Loucy (cell line): ENCODE results near the gene HEBP2.

Experiments used
- H2AFZ ChIP-seq: fragments of 200-600 bp; sonication (generic); 2 replicates; pipeline ENCODE4 v1.6.0; 2016; ENCODE audit warnings: antibody characterized with exemption, mild to moderate bottlenecking, low read length, moderate library complexity
- H3F3A ChIP-seq: fragments of 200-600 bp; 2 replicates; pipeline ENCODE4 v1.6.0; 2016; ENCODE audit warnings: antibody characterized with exemption, low read depth, mild to moderate bottlenecking
- H3K27me3 ChIP-seq: fragments of 200-600 bp; sonication (generic); 2 replicates; pipeline ENCODE4 v1.6.1; 2014; ENCODE audit warnings: low read length, mild to moderate bottlenecking; ENCODE audit not compliant: insufficient read depth, poor library complexity, severe bottlenecking
- H3K36me3 ChIP-seq: fragments of 200-600 bp; sonication (generic); 2 replicates; pipeline ENCODE4 v1.6.1; 2016; ENCODE audit warnings: low read length; ENCODE audit not compliant: insufficient read depth
- H3K4me1 ChIP-seq: fragments of 200-600 bp; sonication (generic); 2 replicates; pipeline ENCODE4 v1.5.1; 2014; ENCODE audit warnings: low read length, mild to moderate bottlenecking; ENCODE audit not compliant: insufficient read depth, poor library complexity, severe bottlenecking
- H3K4me2 ChIP-seq: fragments of 200-600 bp; sonication (generic); 2 replicates; pipeline ENCODE4 v1.6.0; 2014; ENCODE audit warnings: antibody characterized with exemption, low read length, low read depth, mild to moderate bottlenecking; ENCODE audit not compliant: poor library complexity, severe bottlenecking
- H3K4me3 ChIP-seq: fragments of 200-600 bp; sonication (generic); 2 replicates; pipeline ENCODE4 v1.5.1; 2014; ENCODE audit warnings: low read length, mild to moderate bottlenecking, mixed read lengths; ENCODE audit not compliant: poor library complexity, severe bottlenecking
- H3K79me2 ChIP-seq: fragments of 200-600 bp; sonication (generic); 2 replicates; pipeline ENCODE4 v1.6.1; 2014; ENCODE audit warnings: low read length; ENCODE audit not compliant: insufficient read depth
- H3K9ac ChIP-seq: fragments of 200-600 bp; sonication (generic); 2 replicates; pipeline ENCODE4 v1.6.0; 2014; ENCODE audit warnings: mild to moderate bottlenecking, low read depth, low read length, moderate library complexity; ENCODE audit not compliant: poor library complexity, severe bottlenecking
- H3K9me2 ChIP-seq: fragments of 200-600 bp; sonication (generic); replicated peaks from 2 replicates; pipeline ENCODE4 v1.6.1; 2016; ENCODE audit warnings: low read depth, low read length, mixed read lengths
- H3K9me3 ChIP-seq: fragments of 200-600 bp; sonication (generic); 2 replicates; pipeline ENCODE4 v1.6.1; 2014; ENCODE audit warnings: mild to moderate bottlenecking, antibody characterized with exemption, low read length, low read depth; ENCODE audit not compliant: insufficient read depth
- H4K20me1 ChIP-seq: fragments of 200-600 bp; sonication (generic); 2 replicates; pipeline ENCODE4 v1.6.0; 2014; ENCODE audit warnings: antibody characterized with exemption, low read length, mild to moderate bottlenecking; ENCODE audit not compliant: insufficient read depth, poor library complexity, severe bottlenecking
- EZH2phosphoT487 ChIP-seq: fragments of 200-600 bp; IDR thresholded peaks from 2 replicates; pipeline ENCODE4 v1.6.1; 2018; ENCODE audit warnings: antibody characterized with exemption, mild to moderate bottlenecking, moderate library complexity, borderline replicate concordance
- TF ChIP-seq, protein P1 (sequence below): fragments of 200-600 bp; sonication (generic); conservative IDR thresholded peaks from 2 replicates; pipeline ENCODE4 v1.5.1; 2014; ENCODE audit warnings: mild to moderate bottlenecking, antibody characterized with exemption, low read length

HEBP2 gene

DNA sequence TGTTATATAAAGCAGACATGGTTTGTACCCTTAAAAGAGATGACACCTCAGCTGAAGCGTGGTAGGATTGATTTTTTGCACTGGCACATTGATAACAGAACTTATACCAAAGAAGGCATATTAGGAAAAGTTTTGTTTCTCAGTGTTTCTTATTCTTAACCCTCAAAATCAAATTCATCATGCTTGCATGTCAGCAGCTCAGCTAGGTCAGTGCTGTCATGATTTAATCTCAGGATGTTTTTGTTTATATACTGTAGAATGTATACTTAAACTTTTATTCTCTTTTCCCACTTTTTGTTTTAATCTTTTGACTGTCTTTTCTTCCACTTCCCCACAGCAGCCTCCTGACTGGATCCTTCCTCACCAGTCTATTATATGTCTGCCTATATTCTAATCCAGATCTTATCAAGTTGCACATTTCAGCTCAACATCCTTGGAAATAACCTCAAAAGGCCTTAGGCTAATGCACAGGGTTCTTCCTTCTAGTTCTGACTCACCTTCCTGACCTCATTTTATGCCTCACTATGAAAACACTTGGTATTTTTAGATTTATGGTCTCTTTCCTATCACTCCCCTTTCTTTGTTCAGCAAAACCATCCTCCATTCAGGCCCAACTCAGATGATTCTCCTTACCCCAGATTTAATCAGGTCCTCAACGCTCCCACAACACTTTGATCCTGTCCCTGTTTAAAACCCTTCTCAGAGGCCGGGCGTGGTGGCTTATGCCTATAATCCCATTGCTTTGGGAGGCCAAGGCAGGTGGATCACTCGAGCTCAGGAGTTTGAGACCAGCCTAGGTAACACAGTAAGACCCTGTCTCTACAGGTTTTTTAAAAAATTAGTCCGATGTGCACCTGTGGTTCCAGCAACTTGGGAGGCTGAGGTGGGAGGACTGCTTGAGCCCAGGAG lies 7.2 kb downstream of the HEBP2 start:
- Histone ChIP-seq H3K36me3 (peaks cover 8% of the 10 kb centered on the region; the same call in 1 of the 2 replicates), H3K4me2 (peak overlapping the region; percentile 10), H4K20me1 (no peaks in the 10 kb centered on the region), H3K4me1 (peaks cover 12% of the 10 kb centered on the region), H3K9ac (peak overlapping the region; percentile 26), H2AFZ (no peak overlapping the region), H3K9me2 (no peaks in the 10 kb centered on the region), H3K27me3 (no peaks in the 10 kb centered on the region), H3K9me3 (no peaks in the 10 kb centered on the region), H3K4me3 (no peak overlapping the region), H3K79me2 (no peaks in the 10 kb centered on the region), H3F3A (no peaks in the 10 kb centered on the region)
- no peak for TF ChIP-seq EZH2phosphoT487
- TF ChIP-seq, protein P1, sequence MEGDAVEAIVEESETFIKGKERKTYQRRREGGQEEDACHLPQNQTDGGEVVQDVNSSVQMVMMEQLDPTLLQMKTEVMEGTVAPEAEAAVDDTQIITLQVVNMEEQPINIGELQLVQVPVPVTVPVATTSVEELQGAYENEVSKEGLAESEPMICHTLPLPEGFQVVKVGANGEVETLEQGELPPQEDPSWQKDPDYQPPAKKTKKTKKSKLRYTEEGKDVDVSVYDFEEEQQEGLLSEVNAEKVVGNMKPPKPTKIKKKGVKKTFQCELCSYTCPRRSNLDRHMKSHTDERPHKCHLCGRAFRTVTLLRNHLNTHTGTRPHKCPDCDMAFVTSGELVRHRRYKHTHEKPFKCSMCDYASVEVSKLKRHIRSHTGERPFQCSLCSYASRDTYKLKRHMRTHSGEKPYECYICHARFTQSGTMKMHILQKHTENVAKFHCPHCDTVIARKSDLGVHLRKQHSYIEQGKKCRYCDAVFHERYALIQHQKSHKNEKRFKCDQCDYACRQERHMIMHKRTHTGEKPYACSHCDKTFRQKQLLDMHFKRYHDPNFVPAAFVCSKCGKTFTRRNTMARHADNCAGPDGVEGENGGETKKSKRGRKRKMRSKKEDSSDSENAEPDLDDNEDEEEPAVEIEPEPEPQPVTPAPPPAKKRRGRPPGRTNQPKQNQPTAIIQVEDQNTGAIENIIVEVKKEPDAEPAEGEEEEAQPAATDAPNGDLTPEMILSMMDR, result no peak

DNA sequence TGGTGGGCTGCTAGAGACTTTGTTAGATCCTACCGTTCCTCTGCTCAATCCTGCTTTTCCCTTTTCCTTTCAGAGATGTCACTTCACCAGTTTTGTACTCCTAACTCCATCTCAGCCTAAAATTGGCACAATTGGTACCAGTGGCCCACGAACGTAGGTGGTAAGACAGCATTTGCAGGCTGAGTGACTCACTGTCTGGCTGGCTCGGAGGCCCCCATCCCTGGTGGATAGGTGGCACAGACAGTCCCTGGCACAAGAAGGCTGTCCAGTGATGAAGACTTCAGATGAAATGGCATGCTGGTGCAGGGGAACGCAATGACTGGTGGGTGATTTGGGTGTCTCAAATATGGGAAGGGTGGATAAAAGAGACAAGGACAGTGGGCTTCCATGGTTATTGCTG lies 11.1 kb downstream of the HEBP2 start:
- TF ChIP-seq, protein P1, result no peak
- no peak for TF ChIP-seq EZH2phosphoT487
- peaks cover 10% of the 10 kb centered on the region for H3K4me1 ChIP-seq

DNA sequence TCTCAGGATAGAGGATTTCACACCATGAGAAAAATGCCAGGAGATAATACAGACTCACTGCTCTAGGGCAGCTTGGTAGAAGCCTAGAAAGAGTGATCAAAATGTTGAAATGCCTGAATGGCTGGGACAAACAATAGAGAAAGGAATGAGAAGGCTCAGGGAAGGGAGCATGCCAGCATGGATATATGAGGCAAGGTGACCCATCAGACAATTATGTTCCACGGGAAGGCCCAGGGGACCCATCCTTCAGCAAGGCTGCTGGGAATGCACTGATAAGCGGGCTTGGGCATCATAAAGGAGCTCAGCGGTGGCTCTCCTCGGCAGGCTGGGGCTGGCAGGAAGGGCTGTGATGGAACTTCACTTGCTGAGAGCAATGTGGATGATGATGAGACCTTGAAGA lies 12.2 kb downstream of the HEBP2 start:
- Histone ChIP-seq H3K9me2 (no peaks in the 10 kb centered on the region), H3K4me2 (no peak overlapping the region), H3K9ac (no peak overlapping the region), H3K9me3 (no peaks in the 10 kb centered on the region), H3F3A (no peaks in the 10 kb centered on the region), H3K36me3 (peaks cover 8% of the 10 kb centered on the region; the same call in 1 of the 2 replicates), H2AFZ (no peak overlapping the region), H3K4me3 (no peak overlapping the region), H3K79me2 (no peaks in the 10 kb centered on the region), H3K4me1 (peaks cover 7% of the 10 kb centered on the region), H4K20me1 (no peaks in the 10 kb centered on the region), H3K27me3 (no peaks in the 10 kb centered on the region)
- TF ChIP-seq EZH2phosphoT487, result no peak
- TF ChIP-seq, protein P1, result no peak

More for the DNA sequence above, 11.1 kb downstream of the HEBP2 start:
- Histone ChIP-seq H3K4me3 (no peak overlapping the region), H3K79me2 (no peaks in the 10 kb centered on the region), H2AFZ (no peak overlapping the region), H3K4me2 (no peak overlapping the region), H3K27me3 (no peaks in the 10 kb centered on the region), H3K36me3 (peaks cover 8% of the 10 kb centered on the region; the same call in 1 of the 2 replicates), H3K9me2 (no peaks in the 10 kb centered on the region), H3F3A (no peaks in the 10 kb centered on the region), H3K9me3 (no peaks in the 10 kb centered on the region), H3K9ac (no peak overlapping the region), H4K20me1 (no peaks in the 10 kb centered on the region)
